GM21786 (cell line): ENCODE measurements around the gene MAGEB17.
"Not testable (repeated sequence)": the region's sequence is repeated elsewhere in the genome, so short reads cannot be mapped to it uniquely, and the experiment has no call there.

Experiments
- ATAC-seq: cut with Tn5 transposase; IDR thresholded peaks from one replicate; pipeline ENCODE4 v1.9.1; 2021; ENCODE audit not compliant: unreplicated experiment

MAGEB17 gene

GRCh38 chrX:16167181-16167580 is at the start of gene MAGEB17:
Gene MAGEB17, plus strand, starts transcription at chrX:16167481. Its CDS starts 2,902 bp downstream, at chrX:16170383.
- ATAC-seq: no peak

DNA sequence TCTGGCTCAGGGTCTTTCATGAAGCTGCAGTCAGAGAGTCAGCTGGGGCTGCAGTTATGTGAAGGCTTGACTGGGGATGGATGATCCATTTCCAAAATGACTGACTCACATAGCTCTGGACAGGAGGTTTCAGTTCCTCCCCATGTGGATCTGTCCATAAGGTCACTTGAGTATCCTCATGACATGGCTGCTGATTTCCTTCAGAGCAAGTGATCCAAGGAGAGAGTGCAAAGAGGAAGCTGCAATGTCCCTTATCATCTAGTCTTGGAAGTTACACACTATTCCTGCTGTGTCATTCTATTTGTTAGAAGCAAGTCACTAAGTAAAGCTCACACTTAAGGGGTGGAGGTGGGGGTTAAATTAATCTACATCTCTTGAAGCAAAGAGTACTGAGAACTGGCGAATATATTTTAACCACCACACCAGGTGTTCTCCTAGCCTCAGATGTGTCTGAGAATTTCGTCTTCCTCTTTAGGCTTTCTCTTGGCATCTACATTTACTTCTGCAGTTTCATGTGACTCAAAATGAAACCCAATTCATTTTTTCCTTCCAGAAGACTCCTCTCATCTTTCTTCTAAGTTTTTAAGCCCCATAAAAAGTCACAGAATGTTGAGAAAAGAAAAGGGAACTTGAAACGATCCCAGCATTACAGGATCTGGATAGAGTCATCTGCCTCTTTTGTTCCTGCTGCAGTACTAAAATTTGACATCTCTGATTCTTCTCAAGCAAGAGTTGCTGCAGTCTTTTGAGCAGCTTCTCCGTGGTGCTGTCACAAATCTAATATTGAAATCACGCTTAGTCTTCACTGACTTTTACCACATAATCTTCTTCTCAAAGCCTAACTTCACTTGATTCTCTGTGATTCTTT is 47.7 kb upstream of the MAGEB17 start:
- peak; percentile 85 for ATAC-seq

- ATAC-seq: no peak
Observed at GRCh38 chrX:16120431-16120830, 46.9 kb upstream of the MAGEB17 start.

DNA sequence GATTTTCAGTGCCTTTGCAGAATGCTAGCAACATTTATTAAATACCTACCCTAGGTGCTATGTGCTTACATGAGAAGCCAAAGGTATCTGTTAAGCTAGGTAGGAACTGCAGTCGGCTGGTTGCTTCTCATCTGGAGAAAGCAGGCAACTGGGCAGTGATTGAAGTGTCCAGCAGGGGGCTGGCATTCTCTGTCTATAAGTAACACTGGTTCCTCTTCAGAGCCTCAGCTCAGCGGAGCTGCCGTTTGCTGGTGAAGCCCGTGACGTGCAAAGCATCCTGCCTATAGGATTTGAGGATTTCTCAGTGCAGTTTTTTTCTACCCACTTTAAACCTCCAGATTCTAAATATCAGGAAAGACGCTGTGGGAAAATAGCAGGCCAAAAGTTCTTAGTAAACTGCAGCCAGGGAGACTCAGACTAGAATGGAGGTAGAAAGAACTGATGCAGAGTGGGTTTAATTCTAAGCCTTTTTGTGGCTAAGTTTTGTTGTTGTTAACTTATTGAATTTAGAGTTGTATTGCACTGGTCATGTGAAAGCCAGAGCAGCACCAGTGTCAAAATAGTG is 44.0 kb upstream of the MAGEB17 start, which contains the start of gene GRPR:
GRPR (plus strand) TSS at position 344 of the 565 bp plus-strand sequence. CDS start 389 bp downstream, outside the sequence.
- peak; percentile 51 for ATAC-seq

DNA sequence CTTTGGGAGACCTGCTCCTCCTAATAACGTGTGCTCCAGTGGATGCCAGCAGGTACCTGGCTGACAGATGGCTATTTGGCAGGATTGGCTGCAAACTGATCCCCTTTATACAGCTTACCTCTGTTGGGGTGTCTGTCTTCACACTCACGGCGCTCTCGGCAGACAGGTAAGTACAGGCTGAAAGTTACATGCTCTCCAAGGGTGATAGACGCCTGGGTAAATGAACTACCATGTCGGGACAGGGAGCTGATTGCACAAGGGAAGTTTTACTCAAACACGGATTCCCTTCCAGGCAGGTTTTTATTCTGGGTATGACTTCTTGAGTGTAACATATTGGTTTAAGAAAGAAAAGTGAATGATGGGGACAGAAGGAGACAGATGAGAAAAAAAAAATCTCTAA is 43.1 kb upstream of the MAGEB17 start:
- no peak for ATAC-seq

GRCh38 chrX:16125520-16126149 is 41.6 kb upstream of the MAGEB17 start:
- no peak for ATAC-seq

- ATAC-seq: no peak
Observed at GRCh38 chrX:16130707-16131106, 36.6 kb upstream of the MAGEB17 start.

DNA sequence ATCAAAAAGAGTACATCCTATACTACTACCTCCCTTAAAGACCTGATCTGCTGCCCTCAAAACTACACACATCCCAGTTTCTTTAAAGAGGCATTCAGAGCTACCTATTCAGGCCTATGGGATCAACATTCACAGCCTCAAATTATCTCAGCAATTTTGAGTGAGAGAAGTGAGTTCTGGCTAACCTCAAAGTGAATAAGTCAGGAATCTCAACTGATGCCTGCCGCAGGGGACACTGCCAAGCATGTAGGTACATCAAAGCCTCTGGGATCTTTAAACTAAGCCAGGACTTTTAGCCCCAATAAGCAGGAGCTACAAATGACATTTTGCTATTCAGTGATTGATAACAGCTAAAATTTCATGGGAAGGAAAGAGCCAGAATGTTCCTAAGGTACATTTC is 32.3 kb upstream of the MAGEB17 start:
- no peak for ATAC-seq

DNA sequence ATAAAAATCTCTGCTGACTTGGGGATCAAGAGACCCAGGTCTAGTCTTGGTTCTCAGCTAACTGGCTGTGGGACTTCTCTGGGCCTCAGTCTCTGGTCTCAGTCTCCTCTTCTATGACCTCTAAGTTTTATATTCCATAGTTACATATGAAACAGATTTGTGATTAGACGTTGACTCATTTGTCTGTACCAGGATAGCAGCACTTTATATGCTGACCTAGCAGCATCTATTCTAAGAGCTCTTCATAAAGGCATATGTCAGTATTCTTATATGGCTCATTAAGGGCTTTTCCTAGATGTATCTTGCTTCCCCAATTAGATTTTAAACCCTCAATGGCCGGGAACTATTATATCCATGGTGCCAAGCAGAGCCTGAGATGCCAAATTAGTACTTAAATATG is 31.2 kb upstream of the MAGEB17 start:
- ATAC-seq: no peak

GRCh38 chrX:16137416-16138107 is 29.7 kb upstream of the MAGEB17 start:
- ATAC-seq: peak; percentile 83

DNA sequence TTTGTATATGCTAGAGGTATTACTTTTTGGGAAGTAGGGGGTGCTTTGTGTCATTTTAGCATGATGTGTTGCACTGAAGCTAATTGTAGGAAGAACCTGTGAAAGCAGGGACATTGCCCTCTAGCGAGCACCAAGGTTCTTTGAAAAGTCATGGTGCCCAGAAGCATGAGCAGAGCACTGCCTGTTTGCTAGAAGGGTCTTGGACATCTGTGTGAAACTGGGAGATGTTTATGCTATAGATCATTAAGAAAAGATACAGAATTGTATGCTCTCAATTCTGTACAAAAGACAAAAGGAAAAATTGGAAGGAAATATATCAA is 29.2 kb upstream of the MAGEB17 start:
- no peak for ATAC-seq

DNA sequence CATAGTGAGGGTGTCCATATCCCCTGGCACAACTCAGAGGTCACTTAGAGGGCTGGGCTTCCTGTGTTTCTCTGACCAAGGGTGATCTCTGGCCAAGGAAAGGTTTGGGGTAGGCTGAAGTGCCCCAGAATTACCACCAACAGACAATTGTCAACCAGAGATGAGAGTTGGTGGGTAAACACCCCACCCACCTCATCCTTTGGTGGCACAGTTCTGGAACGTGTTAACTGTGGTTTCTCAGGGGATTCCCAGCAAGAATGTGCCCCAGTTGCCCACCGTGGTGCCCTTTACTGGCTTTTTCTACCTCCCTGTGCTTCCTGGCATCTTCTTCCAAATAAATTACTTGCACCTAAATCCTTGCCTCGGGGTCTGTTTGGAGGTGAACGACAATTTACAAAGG is 26.8 kb upstream of the MAGEB17 start:
- no peak for ATAC-seq

DNA sequence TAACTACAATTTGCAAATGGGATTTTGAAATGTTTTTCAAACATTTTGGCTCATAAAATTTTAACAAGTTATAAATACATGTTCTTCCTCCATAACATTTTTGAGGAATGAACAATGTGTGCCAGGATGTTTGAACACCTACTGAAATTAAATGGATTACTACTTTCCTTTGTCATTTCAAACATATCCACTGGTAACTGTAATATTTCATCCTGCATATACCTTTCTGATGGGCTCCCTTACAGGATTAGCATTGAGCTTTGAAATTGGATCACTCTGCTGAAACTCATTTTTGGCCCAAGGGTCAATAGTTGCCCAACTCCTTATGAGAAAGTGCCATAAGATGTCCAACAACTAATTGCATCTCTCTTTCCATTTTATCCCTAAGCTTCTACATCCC is 26.3 kb upstream of the MAGEB17 start:
- ATAC-seq: no peak

- no peak for ATAC-seq
Observed at GRCh38 chrX:16141422-16142245, 25.6 kb upstream of the MAGEB17 start.

GRCh38 chrX:16142246-16142558 is 25.1 kb upstream of the MAGEB17 start:
- no peak for ATAC-seq

- ATAC-seq: no peak
Observed at GRCh38 chrX:16143968-16144367, 23.3 kb upstream of the MAGEB17 start.

- no peak for ATAC-seq
Observed at GRCh38 chrX:16144420-16144819, 22.9 kb upstream of the MAGEB17 start.

DNA sequence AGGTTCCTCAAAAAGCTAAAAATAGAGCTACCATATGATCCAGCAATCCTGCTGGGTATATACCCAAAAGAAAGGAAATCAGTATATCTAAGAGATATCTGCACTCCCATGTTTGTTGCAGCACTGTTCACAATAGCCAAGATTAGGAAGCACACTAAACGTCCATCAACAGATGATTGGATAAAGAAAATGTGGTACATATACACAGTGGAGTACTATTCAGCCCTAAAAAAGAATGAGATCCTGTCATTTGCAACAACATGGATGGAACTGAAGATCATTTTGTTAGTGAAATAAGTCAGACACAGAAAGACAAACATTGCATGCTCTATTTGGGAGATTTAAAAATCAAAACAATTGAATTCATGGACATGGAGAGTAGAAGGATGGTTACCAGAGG is 22.2 kb upstream of the MAGEB17 start:
- not testable (repeated sequence) for ATAC-seq

DNA sequence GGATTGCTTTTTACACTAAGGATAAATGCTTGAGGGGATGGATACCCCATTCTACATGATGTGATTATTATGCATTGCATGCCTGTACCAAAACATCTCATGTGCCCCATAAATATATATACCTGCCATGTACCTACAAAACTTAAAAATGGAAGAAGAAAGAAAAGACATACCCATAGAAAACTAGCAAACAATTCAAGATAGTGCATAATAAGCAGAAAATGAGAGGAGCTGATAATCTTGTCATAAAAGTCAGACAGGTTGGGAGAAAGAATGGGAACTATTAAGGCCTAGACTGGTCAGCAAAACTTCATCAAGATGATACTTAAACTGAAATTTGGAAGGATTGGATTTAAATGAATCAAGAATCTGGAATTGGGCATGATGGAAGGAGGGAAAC is 21.6 kb upstream of the MAGEB17 start:
- ATAC-seq: no peak

GRCh38 chrX:16148896-16149295 is 18.4 kb upstream of the MAGEB17 start:
- no peak for ATAC-seq

DNA sequence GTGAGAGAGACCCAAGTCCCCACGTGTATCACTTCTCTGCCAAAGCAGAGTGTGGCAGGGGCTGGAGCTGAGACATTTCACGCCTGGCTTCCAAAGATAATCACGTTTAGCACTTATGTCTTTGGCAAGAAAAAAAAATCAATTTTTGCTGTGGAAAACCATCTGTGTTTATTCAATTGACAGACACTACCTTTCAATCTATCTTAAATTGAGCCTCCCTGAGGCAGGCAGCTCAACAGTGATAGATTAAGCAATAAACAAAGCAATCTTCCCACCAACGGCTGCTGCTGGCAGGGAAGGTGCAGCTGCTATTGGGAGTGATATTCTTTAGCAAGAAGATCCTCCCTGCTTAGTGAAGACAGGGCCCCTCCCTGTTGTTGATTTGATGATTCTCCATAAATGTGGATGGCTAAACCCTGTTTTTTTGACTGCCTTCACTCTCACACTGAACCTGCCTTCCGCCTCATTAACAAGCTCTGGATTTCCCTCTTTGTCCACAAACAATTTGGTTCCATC is 11.6 kb upstream of the MAGEB17 start:
- ATAC-seq: no peak
